Measurements from ENCODE around the gene ZFAND3.

- TF ChIP-seq EP300 (IDR thresholded peaks at IDR 0.05) (no peak), POLR2A (IDR thresholded peaks at IDR 0.05) (no peak), CTCF (IDR thresholded peaks at IDR 0.05) (no peak), POLR2AphosphoS5 (IDR thresholded peaks at IDR 0.05) (no peak)
Observed at GRCh38 chr6:37960139-37960935, 140.8 kb downstream of the ZFAND3 start.

Data from upper lobe of left lung (tissue), 4 donors.